HepG2 (cell line): ENCODE measurements around the gene TWNK. TPM values are rescaled to one million over a fixed set of nuclear protein-coding genes. Genes with fewer than 3 reads are reported as not detected.

Experiments used
- ATF7-NPFF ChIP-seq: sonication (generic); formaldehyde crosslinking; IDR thresholded peaks from 2 replicates; pipeline ENCODE4 v1.8.1; 2023; ENCODE audit warnings: mild to moderate bottlenecking, low read depth, missing genetic modification reagents, moderate library complexity
- GATA4 ChIP-seq: sonication (generic); IDR thresholded peaks from 2 replicates; pipeline ENCODE4 v1.6.1; 2016; ENCODE audit warnings: antibody characterized with exemption, low read depth, borderline replicate concordance
- JDP2 ChIP-seq: sonication (generic); formaldehyde crosslinking; IDR thresholded peaks from 2 replicates; pipeline ENCODE4 v1.8.1; 2022; ENCODE audit warnings: missing genetic modification reagents, borderline replicate concordance
- KIAA2018 ChIP-seq: sonication (generic); formaldehyde crosslinking; IDR thresholded peaks from 2 replicates; pipeline ENCODE4 v1.5.0; 2020; ENCODE audit warnings: mild to moderate bottlenecking, missing genetic modification reagents, borderline replicate concordance
- KMT2A ChIP-seq: sonication (generic); formaldehyde crosslinking; IDR thresholded peaks from 2 replicates; pipeline ENCODE4 v1.4.0; 2020; ENCODE audit warnings: missing genetic modification reagents
- NR2F2 ChIP-seq: IDR thresholded peaks from 2 replicates; pipeline ENCODE4 v1.6.1; 2012; ENCODE audit warnings: low read depth, inconsistent platforms, borderline replicate concordance
- REPIN1 ChIP-seq: sonication (generic); formaldehyde crosslinking; IDR thresholded peaks from 2 replicates; pipeline ENCODE4 v1.8.0; 2022; ENCODE audit warnings: missing genetic modification reagents, low read depth, mild to moderate bottlenecking, borderline replicate concordance
- ZNF432 ChIP-seq: sonication (generic); formaldehyde crosslinking; IDR thresholded peaks from 2 replicates; pipeline ENCODE4 v1.5.0; 2020; ENCODE audit warnings: missing genetic modification reagents, mild to moderate bottlenecking, borderline replicate concordance
- ZNF570 ChIP-seq: sonication (generic); formaldehyde crosslinking; IDR thresholded peaks from 2 replicates; pipeline ENCODE4 v1.4.0; 2020; ENCODE audit warnings: mild to moderate bottlenecking, missing genetic modification reagents, borderline replicate concordance
- polyA plus RNA-seq, 8 experiments: library from polyadenylated mRNA; depleted of rRNA in 3 of 8; stranded (reverse) in 7 of 8; unstranded in 1 of 8; fragments of >200 nt; fragmentation: Illumina TruSeq in 4 of 8; extraction: Trizol in 4 of 8; gene quantifications; 2 replicates each; pipeline versions ENCODE4 v1.2.1 to v1.2.3, GENCODE V29; 2011 to 2016; ENCODE audit warnings: low read depth in 4 of 8, missing spikeins in 1 of 8, mixed read lengths in 1 of 8; ENCODE audit not compliant: insufficient read depth in 1 of 8
- total RNA-seq, 5 experiments: library from RNA; depleted of rRNA; stranded (reverse); fragments of >200 nt; fragmentation: Illumina TruSeq; extraction: Trizol; gene quantifications; 2 replicates each; pipeline ENCODE4 v1.2.3, GENCODE V29; 2016; ENCODE audit warnings: low read depth in 1 of 5
- TF ChIP-seq, protein P1 (sequence below): sonication (generic); formaldehyde crosslinking; IDR thresholded peaks from 2 replicates; pipeline ENCODE4; 2020; ENCODE audit warnings: missing genetic modification reagents, mild to moderate bottlenecking, borderline replicate concordance
- TF ChIP-seq, protein P2 (sequence below): sonication (generic); formaldehyde crosslinking; IDR thresholded peaks from 2 replicates; pipeline ENCODE4 v1.4.0; 2020; ENCODE audit warnings: missing genetic modification reagents, borderline replicate concordance

Gene TWNK
- total and polyA plus RNA-seq, 2 of the 13 experiments (the other 11 are each of a cell fraction or from before 2014, with no cell fraction given) = 10.7 to 16.5 TPM

GRCh38 chr10:101012525-101013364 is 25.4 kb downstream of the TWNK start (continued):
- TF ChIP-seq, protein P1, sequence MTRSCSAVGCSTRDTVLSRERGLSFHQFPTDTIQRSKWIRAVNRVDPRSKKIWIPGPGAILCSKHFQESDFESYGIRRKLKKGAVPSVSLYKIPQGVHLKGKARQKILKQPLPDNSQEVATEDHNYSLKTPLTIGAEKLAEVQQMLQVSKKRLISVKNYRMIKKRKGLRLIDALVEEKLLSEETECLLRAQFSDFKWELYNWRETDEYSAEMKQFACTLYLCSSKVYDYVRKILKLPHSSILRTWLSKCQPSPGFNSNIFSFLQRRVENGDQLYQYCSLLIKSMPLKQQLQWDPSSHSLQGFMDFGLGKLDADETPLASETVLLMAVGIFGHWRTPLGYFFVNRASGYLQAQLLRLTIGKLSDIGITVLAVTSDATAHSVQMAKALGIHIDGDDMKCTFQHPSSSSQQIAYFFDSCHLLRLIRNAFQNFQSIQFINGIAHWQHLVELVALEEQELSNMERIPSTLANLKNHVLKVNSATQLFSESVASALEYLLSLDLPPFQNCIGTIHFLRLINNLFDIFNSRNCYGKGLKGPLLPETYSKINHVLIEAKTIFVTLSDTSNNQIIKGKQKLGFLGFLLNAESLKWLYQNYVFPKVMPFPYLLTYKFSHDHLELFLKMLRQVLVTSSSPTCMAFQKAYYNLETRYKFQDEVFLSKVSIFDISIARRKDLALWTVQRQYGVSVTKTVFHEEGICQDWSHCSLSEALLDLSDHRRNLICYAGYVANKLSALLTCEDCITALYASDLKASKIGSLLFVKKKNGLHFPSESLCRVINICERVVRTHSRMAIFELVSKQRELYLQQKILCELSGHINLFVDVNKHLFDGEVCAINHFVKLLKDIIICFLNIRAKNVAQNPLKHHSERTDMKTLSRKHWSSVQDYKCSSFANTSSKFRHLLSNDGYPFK (CRISPR knock-in tag) = no peak; the same call in 1 of the 2 replicates
- TF ChIP-seq NR2F2 = no peak
- TF ChIP-seq, protein P2, sequence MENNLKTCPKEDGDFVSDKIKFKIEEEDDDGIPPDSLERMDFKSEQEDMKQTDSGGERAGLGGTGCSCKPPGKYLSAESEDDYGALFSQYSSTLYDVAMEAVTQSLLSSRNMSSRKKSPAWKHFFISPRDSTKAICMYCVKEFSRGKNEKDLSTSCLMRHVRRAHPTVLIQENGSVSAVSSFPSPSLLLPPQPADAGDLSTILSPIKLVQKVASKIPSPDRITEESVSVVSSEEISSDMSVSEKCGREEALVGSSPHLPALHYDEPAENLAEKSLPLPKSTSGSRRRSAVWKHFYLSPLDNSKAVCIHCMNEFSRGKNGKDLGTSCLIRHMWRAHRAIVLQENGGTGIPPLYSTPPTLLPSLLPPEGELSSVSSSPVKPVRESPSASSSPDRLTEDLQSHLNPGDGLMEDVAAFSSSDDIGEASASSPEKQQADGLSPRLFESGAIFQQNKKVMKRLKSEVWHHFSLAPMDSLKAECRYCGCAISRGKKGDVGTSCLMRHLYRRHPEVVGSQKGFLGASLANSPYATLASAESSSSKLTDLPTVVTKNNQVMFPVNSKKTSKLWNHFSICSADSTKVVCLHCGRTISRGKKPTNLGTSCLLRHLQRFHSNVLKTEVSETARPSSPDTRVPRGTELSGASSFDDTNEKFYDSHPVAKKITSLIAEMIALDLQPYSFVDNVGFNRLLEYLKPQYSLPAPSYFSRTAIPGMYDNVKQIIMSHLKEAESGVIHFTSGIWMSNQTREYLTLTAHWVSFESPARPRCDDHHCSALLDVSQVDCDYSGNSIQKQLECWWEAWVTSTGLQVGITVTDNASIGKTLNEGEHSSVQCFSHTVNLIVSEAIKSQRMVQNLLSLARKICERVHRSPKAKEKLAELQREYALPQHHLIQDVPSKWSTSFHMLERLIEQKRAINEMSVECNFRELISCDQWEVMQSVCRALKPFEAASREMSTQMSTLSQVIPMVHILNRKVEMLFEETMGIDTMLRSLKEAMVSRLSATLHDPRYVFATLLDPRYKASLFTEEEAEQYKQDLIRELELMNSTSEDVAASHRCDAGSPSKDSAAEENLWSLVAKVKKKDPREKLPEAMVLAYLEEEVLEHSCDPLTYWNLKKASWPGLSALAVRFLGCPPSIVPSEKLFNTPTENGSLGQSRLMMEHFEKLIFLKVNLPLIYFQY (CRISPR knock-in tag) = 0 out of 2 replicates have a peak, but pooled peaks have one; percentile 10
- TF ChIP-seq KIAA2018 = no peak
- TF ChIP-seq ZNF570 (CRISPR knock-in tag) = no peak
- no peak for TF ChIP-seq ZNF432 (CRISPR knock-in tag)
- 0 out of 2 replicates have a peak, but pooled peaks have one; percentile 24 for TF ChIP-seq KMT2A (CRISPR knock-in tag)
- no peak for TF ChIP-seq GATA4
- TF ChIP-seq ATF7-NPFF (CRISPR knock-in tag) = no peak
- TF ChIP-seq REPIN1 (CRISPR knock-in tag) = no peak
- no peak for TF ChIP-seq JDP2 (CRISPR knock-in tag)
